IPS-NIHi11 (cell line): ENCODE results near the gene KCNH8.

Experiments
- DNase-seq: peaks from one replicate; pipeline ENCODE4 v3.0.0; 2012; ENCODE audit warnings: mixed read lengths, low spot score

KCNH8 gene

GRCh38 chr3:19384868-19385267 lies 236.6 kb downstream of the KCNH8 start:
- no peak for DNase-seq

GRCh38 chr3:19392150-19392549 lies 243.8 kb downstream of the KCNH8 start:
- DNase-seq, result no peak

- no peak for DNase-seq
Measured at GRCh38 chr3:19394946-19395345, 246.6 kb downstream of the KCNH8 start.

GRCh38 chr3:19396726-19397125 lies 248.4 kb downstream of the KCNH8 start:
- no peak for DNase-seq

- no peak for DNase-seq
Measured at GRCh38 chr3:19399356-19399755, 251.0 kb downstream of the KCNH8 start.

- no peak for DNase-seq
Measured at GRCh38 chr3:19399836-19400235, 251.5 kb downstream of the KCNH8 start.

GRCh38 chr3:19420159-19420558 lies 271.8 kb downstream of the KCNH8 start:
- no peak for DNase-seq

GRCh38 chr3:19425825-19426224 lies 277.5 kb downstream of the KCNH8 start:
- DNase-seq, result no peak

DNA sequence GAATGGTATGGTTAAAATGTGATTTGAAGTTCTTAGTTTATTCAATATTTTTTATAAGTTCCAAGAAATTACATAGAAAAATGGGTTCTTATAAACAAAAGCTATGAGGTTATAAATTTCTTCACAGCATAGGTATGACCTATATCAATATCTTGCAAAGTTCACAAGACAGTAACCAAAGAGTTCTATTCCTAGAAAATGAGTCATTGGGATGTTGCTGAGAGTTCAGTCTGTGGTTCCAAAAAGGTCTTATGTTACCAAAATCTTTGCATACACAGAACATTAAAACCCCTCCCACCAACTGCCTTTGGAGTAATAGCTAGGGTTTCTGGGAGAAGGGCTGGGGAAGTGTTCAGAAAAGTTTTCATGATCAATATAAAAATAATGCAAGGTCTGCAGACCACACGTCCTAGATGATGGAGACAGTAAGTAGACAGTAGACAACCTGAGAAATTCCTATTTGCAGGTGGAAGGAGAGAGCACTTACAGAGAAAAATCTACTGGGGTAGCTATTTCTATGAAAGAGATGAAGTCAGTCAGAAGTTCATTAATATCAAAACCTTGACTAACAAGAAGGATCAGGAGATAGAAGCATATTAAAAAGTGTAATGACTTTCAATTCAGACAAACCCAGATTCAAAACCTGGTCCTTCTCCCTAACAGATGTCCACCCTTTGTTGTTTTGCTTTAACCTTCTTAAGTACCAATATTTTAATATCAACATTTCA lies 279.3 kb downstream of the KCNH8 start:
- no peak for DNase-seq

- no peak for DNase-seq
Measured at GRCh38 chr3:19428729-19429128, 280.4 kb downstream of the KCNH8 start.

GRCh38 chr3:19432669-19433068 lies 284.4 kb downstream of the KCNH8 start:
- no peak for DNase-seq

DNA sequence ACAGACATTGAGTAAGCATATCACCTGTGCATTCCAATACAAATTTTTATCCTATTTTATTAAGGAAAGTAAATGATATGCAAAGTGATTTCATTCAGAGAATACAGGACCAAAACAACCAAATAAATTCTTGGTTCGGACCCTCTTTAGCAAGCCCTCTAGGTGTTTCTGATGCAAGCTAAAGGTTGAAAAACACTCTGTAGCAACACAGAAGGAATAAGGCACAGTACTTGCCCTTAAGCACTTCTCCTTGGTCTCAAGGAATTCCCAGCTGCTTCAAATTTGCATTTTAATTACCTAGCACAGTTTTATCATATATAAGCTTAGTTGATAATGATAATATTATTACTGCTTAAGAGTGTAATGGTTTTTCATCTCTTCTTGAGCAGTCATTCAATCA lies 288.4 kb downstream of the KCNH8 start:
- no peak for DNase-seq

DNA sequence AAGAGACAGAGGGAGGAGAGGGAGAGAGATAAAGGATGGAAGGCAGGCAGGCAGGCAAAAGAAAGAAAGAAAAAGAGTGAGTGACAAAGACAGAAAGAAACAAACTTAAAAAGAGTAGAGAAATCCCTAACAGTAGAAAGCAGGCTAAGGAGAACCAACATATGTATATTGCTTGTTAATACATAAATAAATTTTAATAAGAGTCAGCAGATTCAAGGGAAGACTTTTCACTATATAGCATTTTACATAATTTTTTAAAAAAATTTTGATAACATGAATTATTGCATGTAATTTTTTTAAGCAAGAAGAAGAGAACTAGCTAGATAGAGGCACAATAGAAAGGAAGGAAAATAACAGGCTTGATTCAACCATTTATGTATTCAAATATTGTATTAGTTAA lies 291.6 kb downstream of the KCNH8 start:
- DNase-seq, result no peak

- DNase-seq, result no peak
Measured at GRCh38 chr3:19446138-19446537, 297.8 kb downstream of the KCNH8 start.

GRCh38 chr3:19446687-19447086 lies 298.4 kb downstream of the KCNH8 start:
- DNase-seq, result no peak

GRCh38 chr3:19455546-19455945 lies 307.2 kb downstream of the KCNH8 start:
- no peak for DNase-seq

GRCh38 chr3:19456738-19457137 lies 308.4 kb downstream of the KCNH8 start:
- no peak for DNase-seq

GRCh38 chr3:19457449-19457848 lies 309.1 kb downstream of the KCNH8 start:
- DNase-seq, result no peak

GRCh38 chr3:19467761-19468160 lies 319.5 kb downstream of the KCNH8 start:
- no peak for DNase-seq

DNA sequence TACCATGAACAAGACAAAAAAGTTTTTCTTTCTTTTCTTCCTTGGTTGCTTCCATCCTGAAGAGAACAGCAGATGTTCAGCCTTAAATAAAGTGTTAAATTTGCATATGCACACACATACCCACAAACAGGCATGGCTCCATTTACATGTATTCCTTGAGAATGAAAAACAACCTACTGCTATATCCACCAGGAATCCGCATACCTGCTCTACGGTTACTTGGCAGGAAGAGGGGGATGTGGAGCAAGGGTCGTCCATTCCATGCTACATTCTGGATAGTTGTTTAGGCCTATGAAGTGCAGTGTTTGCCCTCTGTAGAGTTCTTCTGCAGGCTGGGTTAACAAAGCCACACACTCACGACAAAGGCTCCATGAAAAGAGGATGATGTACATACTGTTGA lies 322.8 kb downstream of the KCNH8 start:
- DNase-seq, result peak; percentile 9

- no peak for DNase-seq
Measured at GRCh38 chr3:19473971-19474580, 325.8 kb downstream of the KCNH8 start.

GRCh38 chr3:19476281-19476680 lies 328.0 kb downstream of the KCNH8 start:
- DNase-seq, result no peak

DNA sequence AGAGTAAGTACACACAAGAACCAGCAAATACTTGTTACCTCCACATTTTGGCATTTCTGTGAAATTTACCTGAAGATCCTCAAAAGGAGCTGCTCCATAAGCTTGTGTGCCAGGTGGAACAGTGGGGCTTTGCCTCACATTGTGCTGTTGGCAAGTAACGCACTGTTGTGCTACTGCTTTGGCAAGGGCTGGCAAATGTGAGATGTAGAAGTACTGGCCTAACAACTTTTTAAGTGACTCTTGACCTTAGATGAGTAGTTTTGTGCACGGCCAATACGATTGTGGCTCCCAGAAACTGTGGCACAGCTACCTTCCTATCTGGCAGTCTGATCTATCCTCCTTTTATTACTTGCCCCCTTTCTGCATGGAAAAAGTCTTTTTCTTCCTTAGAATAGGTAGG lies 337.0 kb downstream of the KCNH8 start:
- no peak for DNase-seq

GRCh38 chr3:19487386-19487785 lies 339.1 kb downstream of the KCNH8 start:
- no peak for DNase-seq
